Loucy (cell line): ENCODE data around the gene GRM3.
"Not testable (repeated sequence)": the region's sequence is repeated elsewhere in the genome, so short reads cannot be mapped to it uniquely, and the experiment has no call there.

Source experiments
- H2AFZ ChIP-seq: fragments of 200-600 bp; sonication (generic); 2 replicates; pipeline ENCODE4 v1.6.0; 2016; ENCODE audit warnings: antibody characterized with exemption, mild to moderate bottlenecking, low read length, moderate library complexity
- H3F3A ChIP-seq: fragments of 200-600 bp; 2 replicates; pipeline ENCODE4 v1.6.0; 2016; ENCODE audit warnings: antibody characterized with exemption, low read depth, mild to moderate bottlenecking
- H3K27me3 ChIP-seq: fragments of 200-600 bp; sonication (generic); 2 replicates; pipeline ENCODE4 v1.6.1; 2014; ENCODE audit warnings: low read length, mild to moderate bottlenecking; ENCODE audit not compliant: insufficient read depth, poor library complexity, severe bottlenecking
- H3K36me3 ChIP-seq: fragments of 200-600 bp; sonication (generic); 2 replicates; pipeline ENCODE4 v1.6.1; 2016; ENCODE audit warnings: low read length; ENCODE audit not compliant: insufficient read depth
- H3K4me1 ChIP-seq: fragments of 200-600 bp; sonication (generic); 2 replicates; pipeline ENCODE4 v1.5.1; 2014; ENCODE audit warnings: low read length, mild to moderate bottlenecking; ENCODE audit not compliant: insufficient read depth, poor library complexity, severe bottlenecking
- H3K4me2 ChIP-seq: fragments of 200-600 bp; sonication (generic); 2 replicates; pipeline ENCODE4 v1.6.0; 2014; ENCODE audit warnings: antibody characterized with exemption, low read length, low read depth, mild to moderate bottlenecking; ENCODE audit not compliant: poor library complexity, severe bottlenecking
- H3K4me3 ChIP-seq: fragments of 200-600 bp; sonication (generic); 2 replicates; pipeline ENCODE4 v1.5.1; 2014; ENCODE audit warnings: low read length, mild to moderate bottlenecking, mixed read lengths; ENCODE audit not compliant: poor library complexity, severe bottlenecking
- H3K79me2 ChIP-seq: fragments of 200-600 bp; sonication (generic); 2 replicates; pipeline ENCODE4 v1.6.1; 2014; ENCODE audit warnings: low read length; ENCODE audit not compliant: insufficient read depth
- H3K9ac ChIP-seq: fragments of 200-600 bp; sonication (generic); 2 replicates; pipeline ENCODE4 v1.6.0; 2014; ENCODE audit warnings: mild to moderate bottlenecking, low read depth, low read length, moderate library complexity; ENCODE audit not compliant: poor library complexity, severe bottlenecking
- H3K9me2 ChIP-seq: fragments of 200-600 bp; sonication (generic); replicated peaks from 2 replicates; pipeline ENCODE4 v1.6.1; 2016; ENCODE audit warnings: low read depth, low read length, mixed read lengths
- H3K9me3 ChIP-seq: fragments of 200-600 bp; sonication (generic); 2 replicates; pipeline ENCODE4 v1.6.1; 2014; ENCODE audit warnings: mild to moderate bottlenecking, antibody characterized with exemption, low read length, low read depth; ENCODE audit not compliant: insufficient read depth
- H4K20me1 ChIP-seq: fragments of 200-600 bp; sonication (generic); 2 replicates; pipeline ENCODE4 v1.6.0; 2014; ENCODE audit warnings: antibody characterized with exemption, low read length, mild to moderate bottlenecking; ENCODE audit not compliant: insufficient read depth, poor library complexity, severe bottlenecking
- CTCF ChIP-seq: fragments of 200-600 bp; sonication (generic); conservative IDR thresholded peaks from 2 replicates; pipeline ENCODE4 v1.5.1; 2014; ENCODE audit warnings: mild to moderate bottlenecking, antibody characterized with exemption, low read length
- EZH2phosphoT487 ChIP-seq: fragments of 200-600 bp; IDR thresholded peaks from 2 replicates; pipeline ENCODE4 v1.6.1; 2018; ENCODE audit warnings: antibody characterized with exemption, mild to moderate bottlenecking, moderate library complexity, borderline replicate concordance

GRM3 gene

GRCh38 chr7:86600506-86601290, 43.0 kb upstream of the GRM3 start:
- Histone ChIP-seq H3K4me1 (no peaks in the 10 kb centered on the region), H3K9me3 (no peaks in the 10 kb centered on the region; the same call in 1 of the 2 replicates), H2AFZ (no peak overlapping the region), H3F3A (no peaks in the 10 kb centered on the region), H3K36me3 (no peaks in the 10 kb centered on the region), H3K9ac (no peak overlapping the region), H4K20me1 (no peaks in the 10 kb centered on the region), H3K9me2 (no peaks in the 10 kb centered on the region), H3K79me2 (no peaks in the 10 kb centered on the region), H3K27me3 (no peaks in the 10 kb centered on the region), H3K4me3 (no peak overlapping the region), H3K4me2 (no peak overlapping the region)
- TF ChIP-seq CTCF (no peak), EZH2phosphoT487 (no peak)

GRCh38 chr7:86615711-86616110, 28.0 kb upstream of the GRM3 start:
- H3K4me3 ChIP-seq, H3F3A ChIP-seq, H3K4me1 ChIP-seq, H3K9me3 ChIP-seq, H2AFZ ChIP-seq, H3K79me2 ChIP-seq, H3K4me2 ChIP-seq, H3K9me2 ChIP-seq, H3K36me3 ChIP-seq, H3K9ac ChIP-seq, H3K27me3 ChIP-seq, H4K20me1 ChIP-seq: not testable (repeated sequence)

DNA sequence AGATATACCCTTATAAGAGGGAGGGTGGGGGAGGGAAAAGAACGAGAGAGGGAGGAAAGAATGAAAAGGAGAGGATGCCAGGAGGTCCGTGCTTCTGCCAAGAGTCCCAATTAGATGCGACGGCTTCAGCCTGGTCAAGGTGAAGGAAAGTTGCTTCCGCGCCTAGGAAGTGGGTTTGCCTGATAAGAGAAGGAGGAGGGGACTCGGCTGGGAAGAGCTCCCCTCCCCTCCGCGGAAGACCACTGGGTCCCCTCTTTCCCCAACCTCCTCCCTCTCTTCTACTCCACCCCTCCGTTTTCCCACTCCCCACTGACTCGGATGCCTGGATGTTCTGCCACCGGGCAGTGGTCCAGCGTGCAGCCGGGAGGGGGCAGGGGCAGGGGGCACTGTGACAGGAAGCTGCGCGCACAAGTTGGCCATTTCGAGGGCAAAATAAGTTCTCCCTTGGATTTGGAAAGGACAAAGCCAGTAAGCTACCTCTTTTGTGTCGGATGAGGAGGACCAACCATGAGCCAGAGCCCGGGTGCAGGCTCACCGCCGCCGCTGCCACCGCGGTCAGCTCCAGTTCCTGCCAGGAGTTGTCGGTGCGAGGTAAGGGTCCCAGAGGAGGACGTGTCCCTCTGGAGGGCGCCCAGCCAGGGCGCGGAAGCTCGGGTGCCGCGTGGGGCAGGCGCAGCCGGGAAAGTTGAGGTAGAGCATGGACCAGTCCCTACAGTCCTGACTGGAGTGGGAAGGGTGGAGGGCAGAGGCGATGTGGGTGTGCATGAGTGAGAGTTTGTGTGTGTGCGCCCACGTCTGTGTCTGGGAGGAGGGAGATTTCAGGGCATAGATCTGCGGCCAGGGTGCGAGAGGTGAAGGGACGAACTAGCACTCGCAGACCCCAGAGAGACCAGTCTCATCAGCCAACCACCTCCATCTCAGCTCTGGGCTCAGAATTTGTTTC, 844 bp downstream of the GRM3 start:
- no peak overlapping the region for H2AFZ ChIP-seq
- H3K9me2 ChIP-seq = no peaks in the 10 kb centered on the region
- no peak overlapping the region for H3K4me3 ChIP-seq
- H3K36me3 ChIP-seq = no peaks in the 10 kb centered on the region
- no peak overlapping the region for H3K9ac ChIP-seq
- H3F3A ChIP-seq = no peaks in the 10 kb centered on the region
- H4K20me1 ChIP-seq = no peaks in the 10 kb centered on the region
- TF ChIP-seq EZH2phosphoT487 (no peak), CTCF (no peak)
- no peaks in the 10 kb centered on the region for H3K27me3 ChIP-seq
- H3K79me2 ChIP-seq = no peaks in the 10 kb centered on the region
- no peaks in the 10 kb centered on the region for H3K9me3 ChIP-seq
- no peak overlapping the region for H3K4me2 ChIP-seq
- no peaks in the 10 kb centered on the region for H3K4me1 ChIP-seq
